Transverse colon (tissue), 4 donors: ENCODE results near the gene ZMYND11.

Source experiments
- CTCF ChIP-seq, 5 experiments: fragments of 200-600 bp in 3 of 5; fragments of 450-650 bp in 2 of 5; sonication (generic) in 3 of 5; IDR thresholded peaks; 1 replicate in 2 of 5; 2 replicates in 3 of 5; pipeline ENCODE4 v1.5.1; 2016 to 2017; ENCODE audit warnings: antibody characterized with exemption in 5 of 5, inconsistent platforms in 3 of 5, mild to moderate bottlenecking in 2 of 5, moderate library complexity in 1 of 5
- EP300 ChIP-seq: sonication (generic); formaldehyde crosslinking; IDR thresholded peaks from one replicate; pipeline ENCODE4 v1.6.1; 2017; ENCODE audit warnings: antibody characterized with exemption, low read depth
- POLR2AphosphoS5 ChIP-seq, 3 donors: sonication (generic); formaldehyde crosslinking; IDR thresholded peaks; one replicate each; pipeline ENCODE4 v1.6.1; 2016; ENCODE audit warnings: antibody characterized with exemption in 3 of 3

- TF ChIP-seq CTCF (IDR thresholded peaks at IDR 0.05) (no peak), POLR2AphosphoS5 (IDR thresholded peaks at IDR 0.05) (no peak), EP300 (no peak)
These were observed 125.7 kb downstream of the ZMYND11 start for GRCh38 chr10:260819-261429.
